ENCODE measurements around the gene MGLL.

DNA sequence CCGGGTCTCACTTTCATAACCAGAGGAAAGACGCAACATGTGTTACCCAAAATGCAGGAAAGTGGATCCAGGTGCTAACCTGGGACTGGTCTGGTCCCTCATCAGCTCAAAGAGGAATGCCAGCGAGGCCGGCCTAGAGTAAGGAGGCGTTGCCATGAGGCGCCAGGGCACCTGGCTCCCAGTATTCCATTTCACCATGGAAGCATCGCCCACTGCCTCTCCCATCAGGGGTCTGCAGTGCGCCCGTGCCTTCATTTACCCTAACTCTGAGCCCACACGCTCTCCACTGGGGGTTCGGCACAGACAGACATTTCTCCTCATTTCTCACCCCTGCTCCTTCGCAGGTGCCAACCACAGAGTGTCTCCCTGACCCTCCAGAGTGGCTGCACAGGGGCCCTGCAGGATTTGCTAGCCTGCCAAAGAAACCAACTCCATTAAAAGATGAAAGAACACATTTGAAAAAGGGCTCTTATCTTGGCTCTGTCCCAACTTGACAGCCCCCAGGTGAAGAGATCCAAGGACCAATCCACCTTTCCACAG is 88.1 kb downstream of the MGLL start:
- no peak for TF ChIP-seq CTCF (conservative IDR thresholded peaks at IDR 0.05 in 1 of 2, IDR thresholded peaks at IDR 0.05 in 1 of 2; ENCODE audit: extremely low read depth in 1 of 2, insufficient read depth in 1 of 2, low read depth in 1 of 2, low read length in 2 of 2)
- TF ChIP-seq EZH2 (IDR thresholded peaks at IDR 0.05; ENCODE audit: borderline replicate concordance, low read length): no peak
